IPS DF 6.9 (cell line): Measurements from ENCODE around the gene SLC6A13.

Source experiments
- DNase-seq: peaks from one replicate; pipeline ENCODE4 v3.0.0-alpha.2; 2013; ENCODE audit warnings: low read depth, low spot score
- H3K27ac ChIP-seq: one replicate; pipeline ENCODE4 v1.5.1; 2013; ENCODE audit warnings: low read length, control low read depth
- H3K27me3 ChIP-seq: 2 replicates; pipeline ENCODE4 v1.6.1; 2013; ENCODE audit warnings: mild to moderate bottlenecking, low read length; ENCODE audit not compliant: control insufficient read depth, insufficient read depth
- H3K36me3 ChIP-seq: 2 replicates; pipeline ENCODE4 v1.6.1; 2013; ENCODE audit warnings: low read length; ENCODE audit not compliant: control insufficient read depth, insufficient read depth
- H3K4me1 ChIP-seq: 2 replicates; pipeline ENCODE4 v1.6.1; 2013; ENCODE audit warnings: low read length; ENCODE audit not compliant: control insufficient read depth, insufficient read depth
- H3K4me3 ChIP-seq: 2 replicates; pipeline ENCODE4 v1.5.1; 2013; ENCODE audit warnings: mild to moderate bottlenecking, low read length
- H3K9me3 ChIP-seq: 2 replicates; pipeline ENCODE4 v1.6.1; 2013; ENCODE audit warnings: low read length, inconsistent platforms; ENCODE audit not compliant: control insufficient read depth, insufficient read depth
- WGBS: extraction: QIAGEN DNeasy Blood & Tissue Kit; methylation state at CpG from one replicate; pipeline ENCODE4 v1.1.7; 2013; ENCODE audit warnings: mixed read lengths, missing lambda C conversion rate; ENCODE audit not compliant: insufficient read length, insufficient coverage; 5-methylcytosine and 5-hydroxymethylcytosine counted together

The SLC6A13 gene

DNA sequence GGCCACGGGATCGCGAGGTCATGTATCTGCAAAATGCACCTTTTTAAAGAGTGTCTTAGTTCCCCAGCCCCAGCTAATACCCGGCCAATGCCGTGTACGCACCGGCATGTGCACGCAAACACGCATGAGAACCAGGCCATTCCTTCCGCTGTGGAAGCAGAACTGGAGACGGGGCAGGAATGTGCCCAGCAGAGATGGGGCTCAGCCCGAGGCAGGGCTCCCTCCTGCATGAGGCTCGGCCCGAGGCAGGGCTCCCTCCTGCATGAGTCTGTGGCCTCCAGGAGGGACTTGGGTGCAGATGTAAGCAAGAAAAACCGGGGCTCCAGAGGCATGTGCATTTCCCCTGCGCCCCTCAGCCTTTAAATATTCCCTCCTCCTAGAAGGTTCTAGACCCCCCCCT lies 86.9 kb downstream of the SLC6A13 start:
- H3K9me3 ChIP-seq = no peaks in the 10 kb centered on the region
- no peaks in the 10 kb centered on the region for H3K27me3 ChIP-seq
- H3K4me3 ChIP-seq = no peak overlapping the region
- H3K27ac ChIP-seq = no peak overlapping the region
- no CpG with 5 or more reads among the region's 16 CpGs for WGBS
- peaks cover 2% of the 10 kb centered on the region for H3K4me1 ChIP-seq
- H3K36me3 ChIP-seq = no peaks in the 10 kb centered on the region
- DNase-seq = no peak

DNA sequence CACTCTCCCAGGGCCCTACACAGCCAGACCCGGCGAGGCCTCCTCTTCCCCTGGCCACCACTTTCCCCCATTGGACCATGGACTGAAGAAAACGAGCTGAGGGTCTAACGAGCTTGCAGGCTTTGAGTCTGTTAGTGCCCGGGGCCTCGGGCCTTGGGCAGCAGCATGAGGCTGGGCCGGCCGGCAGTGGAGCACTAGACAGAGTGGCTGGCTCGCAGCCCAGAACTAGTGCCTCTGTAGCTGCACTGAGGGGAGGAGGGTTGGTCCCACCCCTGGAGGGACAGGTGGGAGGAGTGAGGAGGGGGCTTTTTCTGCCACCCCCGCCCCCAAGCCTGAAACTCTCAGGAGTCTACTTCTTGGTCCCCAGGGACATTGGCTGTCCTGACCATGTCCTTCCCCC lies 87.4 kb downstream of the SLC6A13 start:
- DNase-seq = no peak
- H3K27me3 ChIP-seq = no peaks in the 10 kb centered on the region
- no peaks in the 10 kb centered on the region for H3K9me3 ChIP-seq
- H3K4me3 ChIP-seq = no peak overlapping the region
- no peaks in the 10 kb centered on the region for H3K36me3 ChIP-seq
- WGBS = no CpG with 5 or more reads among the region's 10 CpGs
- peaks cover 4% of the 10 kb centered on the region for H3K4me1 ChIP-seq
- no peak overlapping the region for H3K27ac ChIP-seq

DNA sequence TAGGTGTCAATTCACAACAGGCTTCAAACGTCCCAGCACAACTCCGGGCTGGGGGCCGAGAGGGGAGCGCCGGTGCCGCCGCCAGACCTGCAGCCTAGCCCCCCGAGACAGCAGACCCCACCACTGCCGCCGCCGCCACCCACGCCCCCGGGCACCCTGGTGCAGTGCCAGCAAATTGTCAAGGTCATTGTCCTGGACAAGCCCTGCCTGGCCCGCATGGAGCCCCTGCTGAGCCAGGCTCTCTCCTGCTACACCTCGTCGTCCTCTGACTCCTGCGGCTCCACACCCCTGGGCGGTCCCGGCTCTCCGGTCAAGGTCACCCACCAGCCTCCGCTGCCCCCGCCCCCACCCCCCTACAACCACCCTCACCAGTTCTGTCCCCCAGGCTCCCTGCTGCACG lies 88.0 kb downstream of the SLC6A13 start:
- WGBS = no CpG with 5 or more reads among the region's 23 CpGs
- peaks cover 7% of the 10 kb centered on the region for H3K4me1 ChIP-seq
- H3K36me3 ChIP-seq = no peaks in the 10 kb centered on the region
- no peaks in the 10 kb centered on the region for H3K9me3 ChIP-seq
- no peaks in the 10 kb centered on the region for H3K27me3 ChIP-seq
- no peak for DNase-seq
- H3K27ac ChIP-seq = no peak overlapping the region
- no peak overlapping the region for H3K4me3 ChIP-seq

DNA sequence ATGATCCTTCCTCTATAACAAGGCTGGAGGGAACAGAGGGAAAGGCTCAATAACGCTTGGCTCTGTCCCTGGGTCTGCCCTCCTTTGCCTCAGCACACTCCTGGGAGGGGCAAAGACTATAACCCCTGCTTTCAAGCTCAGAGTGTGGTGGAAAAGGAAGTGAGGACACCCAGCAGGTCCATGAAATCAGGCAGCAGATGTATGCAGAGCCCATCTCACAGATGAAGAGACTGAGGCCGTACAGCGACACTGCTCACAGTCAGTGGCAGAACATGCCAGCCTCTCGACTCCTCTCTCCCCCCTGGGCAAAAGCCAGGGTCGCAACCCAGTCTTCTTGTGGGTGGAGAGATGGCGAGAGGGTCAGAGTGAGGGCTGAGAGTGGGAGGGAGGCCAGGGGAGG lies 88.5 kb downstream of the SLC6A13 start:
- H3K27me3 ChIP-seq = no peaks in the 10 kb centered on the region
- H3K36me3 ChIP-seq = no peaks in the 10 kb centered on the region
- no peak for DNase-seq
- WGBS = no CpG with 5 or more reads among the region's 6 CpGs
- H3K27ac ChIP-seq = no peak overlapping the region
- peaks cover 5% of the 10 kb centered on the region; the same call in 1 of the 2 replicates for H3K4me1 ChIP-seq
- no peaks in the 10 kb centered on the region for H3K9me3 ChIP-seq
- H3K4me3 ChIP-seq = no peak overlapping the region

DNA sequence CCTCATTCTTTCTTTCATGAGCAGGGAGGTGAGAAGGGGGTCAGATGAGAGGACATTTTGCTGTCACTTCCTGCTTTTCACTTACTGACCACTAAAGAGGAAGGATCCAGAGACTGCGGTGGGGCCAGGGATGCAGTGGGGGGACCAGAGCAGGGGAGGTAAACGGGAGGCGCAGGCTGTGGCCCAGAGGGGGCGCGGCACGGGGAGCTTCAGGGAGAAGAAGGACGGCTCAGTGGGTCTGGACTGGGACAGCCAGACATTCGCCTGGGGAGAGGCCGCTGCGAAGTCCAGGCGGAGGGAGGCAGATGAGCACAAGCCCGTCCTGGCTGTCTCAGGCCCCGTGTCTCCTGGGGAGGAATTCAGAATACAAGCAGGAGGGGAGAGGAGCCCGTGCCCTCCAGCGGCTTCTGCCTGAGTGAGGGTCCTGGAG lies 89.9 kb downstream of the SLC6A13 start:
- Histone ChIP-seq H3K36me3 (no peaks in the 10 kb centered on the region), H3K4me3 (no peak overlapping the region), H3K27ac (no peak overlapping the region), H3K9me3 (no peaks in the 10 kb centered on the region), H3K27me3 (no peaks in the 10 kb centered on the region), H3K4me1 (peaks cover 5% of the 10 kb centered on the region)
- DNase-seq = no peak
- WGBS = no CpG with 5 or more reads among the region's 15 CpGs

DNA sequence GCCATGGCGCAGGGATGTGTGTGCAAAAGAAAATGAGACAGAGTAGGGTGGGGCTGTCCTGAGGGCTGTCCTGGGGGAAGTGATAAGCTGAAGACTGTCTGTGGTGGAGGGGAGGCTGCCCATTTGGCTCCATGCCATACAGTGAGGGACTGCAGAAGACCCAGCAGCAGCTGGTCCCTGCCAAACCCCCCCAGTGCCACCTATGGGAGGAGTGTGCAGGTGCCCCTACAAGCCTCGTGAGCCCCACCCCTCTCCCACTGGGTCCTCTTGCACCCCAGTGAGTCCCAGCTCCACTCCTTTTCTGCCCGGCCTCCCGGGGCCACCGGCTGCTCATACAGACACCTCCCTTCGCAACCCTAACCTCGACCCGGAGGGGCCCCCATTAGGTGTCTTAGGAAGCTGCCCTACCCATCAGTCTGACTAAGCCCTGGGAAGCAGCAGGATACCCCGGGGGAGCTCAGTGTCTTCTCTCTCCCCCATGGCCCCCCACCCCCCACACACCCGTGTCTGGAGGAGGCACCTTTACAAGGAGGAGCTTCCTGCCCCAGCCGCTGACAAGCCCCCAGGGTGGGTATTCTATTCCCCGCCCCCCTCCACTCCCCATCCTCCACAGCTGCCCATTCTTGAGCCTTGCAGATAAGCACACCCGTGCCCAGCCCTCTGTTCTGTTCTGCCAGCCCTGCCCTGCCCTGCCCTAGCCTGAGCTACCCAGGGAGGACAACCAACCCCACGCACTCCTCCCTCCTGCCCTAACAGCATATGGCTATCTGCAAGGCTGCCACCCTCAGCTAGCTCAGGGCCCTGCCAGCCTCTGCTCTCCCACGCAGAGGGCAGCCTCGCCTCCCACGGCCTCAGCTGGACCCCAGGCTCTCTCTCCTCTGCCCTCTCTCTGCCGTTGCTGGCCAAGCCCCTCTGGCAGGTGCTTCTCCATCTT lies 90.6 kb downstream of the SLC6A13 start:
- no peaks in the 10 kb centered on the region for H3K36me3 ChIP-seq
- H3K4me1 ChIP-seq = peaks cover 5% of the 10 kb centered on the region
- H3K4me3 ChIP-seq = no peak overlapping the region
- H3K27ac ChIP-seq = no peak overlapping the region
- no CpG with 5 or more reads among the region's 18 CpGs for WGBS
- no peak for DNase-seq
- no peaks in the 10 kb centered on the region for H3K27me3 ChIP-seq
- H3K9me3 ChIP-seq = no peaks in the 10 kb centered on the region

DNA sequence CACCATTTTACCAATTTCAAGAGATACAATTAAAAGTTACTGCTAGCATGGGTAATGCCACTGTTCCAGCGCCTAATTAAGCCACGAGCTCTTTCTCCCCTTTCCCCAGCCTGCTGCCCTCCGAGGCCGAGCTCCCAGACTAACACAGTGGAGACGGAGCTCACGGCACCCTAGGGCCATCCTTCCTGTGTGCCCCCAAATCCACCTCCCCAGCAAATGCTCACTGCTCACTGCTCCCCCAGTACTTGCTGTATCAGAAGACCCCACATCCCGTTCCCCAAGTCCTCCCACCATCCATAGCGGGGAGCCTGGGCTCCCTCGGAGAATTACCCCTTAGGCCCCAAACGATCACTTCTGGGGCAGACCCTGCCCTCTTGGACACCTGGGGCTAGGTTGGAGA lies 91.4 kb downstream of the SLC6A13 start:
- H3K4me3 ChIP-seq = no peak overlapping the region
- no peak overlapping the region for H3K27ac ChIP-seq
- H3K9me3 ChIP-seq = no peaks in the 10 kb centered on the region
- WGBS = no CpG with 5 or more reads among the region's 10 CpGs
- H3K36me3 ChIP-seq = no peaks in the 10 kb centered on the region
- peaks cover 5% of the 10 kb centered on the region for H3K4me1 ChIP-seq
- DNase-seq = no peak
- H3K27me3 ChIP-seq = no peaks in the 10 kb centered on the region
